Neutrophil (primary cell): ENCODE results near the gene LDLRAD4.

Experiments used
- H3K27ac ChIP-seq: fragments of 200-600 bp; sonication (generic); 2 replicates; pipeline ENCODE4 v1.5.1; 2016; ENCODE audit warnings: mild to moderate bottlenecking, moderate library complexity
- H3K27me3 ChIP-seq: fragments of 200-600 bp; sonication (generic); 2 replicates; pipeline ENCODE4 v1.6.0; 2016; ENCODE audit warnings: mild to moderate bottlenecking
- H3K36me3 ChIP-seq: fragments of 200-600 bp; sonication (generic); 2 replicates; pipeline ENCODE4 v1.5.1; 2017
- H3K4me1 ChIP-seq, 2 experiments: fragments of 200-600 bp in 1 of 2; sonication (generic) in 1 of 2; 1 replicate in 1 of 2; 2 replicates in 1 of 2; pipeline versions ENCODE4 v1.5.1 to v1.6.1; 2013 to 2016; ENCODE audit warnings: low read depth in 1 of 2, low read length in 1 of 2, mild to moderate bottlenecking in 1 of 2, moderate library complexity in 1 of 2; ENCODE audit not compliant: control insufficient read depth in 1 of 2, insufficient read depth in 1 of 2
- H3K4me3 ChIP-seq, 2 experiments: fragments of 200-600 bp in 1 of 2; sonication (generic) in 1 of 2; 1 replicate in 1 of 2; 2 replicates in 1 of 2; pipeline ENCODE4 v1.5.1; 2013 to 2016; ENCODE audit warnings: low read depth in 1 of 2, low read length in 1 of 2, mild to moderate bottlenecking in 1 of 2, moderate library complexity in 1 of 2
- H3K9me3 ChIP-seq: fragments of 200-600 bp; sonication (generic); 2 replicates; pipeline ENCODE4 v1.5.1; 2016
- TF ChIP-seq, protein P1 (sequence below): fragments of 200-600 bp; sonication (generic); IDR thresholded peaks from 2 replicates; pipeline ENCODE4 v1.5.1; 2016; ENCODE audit warnings: antibody characterized with exemption

Gene LDLRAD4

DNA sequence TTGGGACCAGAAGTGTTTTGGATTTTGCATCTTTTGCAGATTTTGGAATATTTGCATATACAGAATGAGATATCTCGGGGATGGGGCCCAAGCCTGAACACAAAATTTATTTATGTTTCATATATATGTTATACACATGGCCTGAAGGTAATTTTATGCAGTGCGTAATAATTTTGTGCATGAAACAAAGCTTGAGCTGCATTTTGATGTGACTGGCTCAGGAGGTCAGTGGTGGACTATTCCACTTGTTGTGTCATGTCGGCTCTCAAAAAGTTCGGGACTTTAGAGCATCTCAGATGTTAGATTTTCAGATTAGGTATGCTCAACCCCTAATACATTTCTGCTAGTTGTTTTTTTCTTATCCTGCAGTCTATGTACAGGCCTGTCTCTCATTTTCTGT lies 362.4 kb downstream of the LDLRAD4 start:
- peaks cover 3% of the 10 kb centered on the region for H3K27me3 ChIP-seq
- peaks cover 9 to 11% of the 10 kb centered on the region in 2 experiments for H3K4me1 ChIP-seq
- no peak overlapping the region for H3K27ac ChIP-seq
- no peak overlapping the region for H3K4me3 ChIP-seq
- no peaks in the 10 kb centered on the region for H3K9me3 ChIP-seq
- TF ChIP-seq, protein P1, sequence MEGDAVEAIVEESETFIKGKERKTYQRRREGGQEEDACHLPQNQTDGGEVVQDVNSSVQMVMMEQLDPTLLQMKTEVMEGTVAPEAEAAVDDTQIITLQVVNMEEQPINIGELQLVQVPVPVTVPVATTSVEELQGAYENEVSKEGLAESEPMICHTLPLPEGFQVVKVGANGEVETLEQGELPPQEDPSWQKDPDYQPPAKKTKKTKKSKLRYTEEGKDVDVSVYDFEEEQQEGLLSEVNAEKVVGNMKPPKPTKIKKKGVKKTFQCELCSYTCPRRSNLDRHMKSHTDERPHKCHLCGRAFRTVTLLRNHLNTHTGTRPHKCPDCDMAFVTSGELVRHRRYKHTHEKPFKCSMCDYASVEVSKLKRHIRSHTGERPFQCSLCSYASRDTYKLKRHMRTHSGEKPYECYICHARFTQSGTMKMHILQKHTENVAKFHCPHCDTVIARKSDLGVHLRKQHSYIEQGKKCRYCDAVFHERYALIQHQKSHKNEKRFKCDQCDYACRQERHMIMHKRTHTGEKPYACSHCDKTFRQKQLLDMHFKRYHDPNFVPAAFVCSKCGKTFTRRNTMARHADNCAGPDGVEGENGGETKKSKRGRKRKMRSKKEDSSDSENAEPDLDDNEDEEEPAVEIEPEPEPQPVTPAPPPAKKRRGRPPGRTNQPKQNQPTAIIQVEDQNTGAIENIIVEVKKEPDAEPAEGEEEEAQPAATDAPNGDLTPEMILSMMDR: no peak
- no peaks in the 10 kb centered on the region for H3K36me3 ChIP-seq

DNA sequence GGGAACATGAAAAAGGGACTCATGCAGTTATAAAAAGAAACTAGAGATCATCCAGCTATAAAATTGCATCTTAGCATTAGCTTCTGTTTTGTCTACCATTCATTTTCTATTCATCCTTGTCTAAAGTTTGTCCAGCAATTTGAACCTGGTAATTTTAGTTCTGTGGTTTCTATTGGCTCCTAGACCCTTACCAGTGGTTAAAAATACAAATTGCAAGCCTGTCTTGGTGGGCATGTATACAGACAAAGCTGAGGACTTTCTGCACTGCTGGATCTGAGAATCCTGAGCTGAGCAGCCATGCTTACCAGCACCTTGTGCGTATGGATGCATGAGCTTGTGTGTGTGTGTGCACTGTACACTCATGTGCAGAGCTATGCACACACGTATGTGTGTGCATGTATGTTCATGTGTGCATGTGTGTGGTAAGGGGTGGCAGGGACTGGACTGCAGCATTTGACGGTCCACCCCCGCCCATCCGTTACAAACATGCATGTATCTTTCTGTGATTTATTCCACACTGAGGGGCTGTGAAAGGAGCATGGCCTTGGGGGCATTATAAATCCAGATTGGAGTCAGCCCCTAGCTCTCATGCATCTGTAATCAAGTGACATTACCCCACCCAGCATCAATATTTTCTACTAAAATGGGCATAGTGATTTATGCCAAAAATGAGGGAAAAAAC lies 363.1 kb downstream of the LDLRAD4 start:
- TF ChIP-seq, protein P1: no peak
- H3K4me1 ChIP-seq: peaks cover 9 to 11% of the 10 kb centered on the region in 2 experiments
- no peak overlapping the region for H3K4me3 ChIP-seq
- H3K27ac ChIP-seq: no peak overlapping the region
- H3K27me3 ChIP-seq: peaks cover 3% of the 10 kb centered on the region
- no peaks in the 10 kb centered on the region for H3K36me3 ChIP-seq
- H3K9me3 ChIP-seq: no peaks in the 10 kb centered on the region

DNA sequence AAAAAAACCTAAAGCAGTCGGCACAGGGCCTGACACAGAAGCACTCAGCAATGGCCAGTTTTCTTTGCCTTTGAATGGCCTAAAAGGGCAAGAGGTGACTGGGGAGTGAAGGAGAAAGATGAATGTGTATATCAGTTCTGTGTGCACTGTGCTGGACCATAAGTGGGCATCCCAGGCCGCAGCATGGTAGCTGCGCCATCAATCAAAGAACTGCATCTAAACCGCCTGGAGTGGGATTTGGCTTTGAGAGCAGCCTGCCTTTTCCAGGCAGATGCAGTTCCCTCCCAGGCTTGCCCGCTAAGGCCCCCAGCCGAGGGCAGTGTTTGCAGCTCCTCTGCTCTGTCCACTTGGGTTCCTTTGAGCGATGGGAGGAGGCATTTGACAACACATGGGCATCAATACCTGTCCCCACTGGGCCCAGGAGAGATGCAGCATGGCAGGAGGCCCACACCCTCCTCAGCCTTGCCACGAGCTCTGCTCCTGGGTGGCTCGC lies 363.7 kb downstream of the LDLRAD4 start:
- TF ChIP-seq, protein P1: no peak
- no peak overlapping the region for H3K4me3 ChIP-seq
- H3K9me3 ChIP-seq: no peaks in the 10 kb centered on the region
- H3K36me3 ChIP-seq: no peaks in the 10 kb centered on the region
- no peak overlapping the region for H3K27ac ChIP-seq
- no peaks in the 10 kb centered on the region for H3K27me3 ChIP-seq
- peaks cover 7 to 8% of the 10 kb centered on the region in 2 experiments for H3K4me1 ChIP-seq

DNA sequence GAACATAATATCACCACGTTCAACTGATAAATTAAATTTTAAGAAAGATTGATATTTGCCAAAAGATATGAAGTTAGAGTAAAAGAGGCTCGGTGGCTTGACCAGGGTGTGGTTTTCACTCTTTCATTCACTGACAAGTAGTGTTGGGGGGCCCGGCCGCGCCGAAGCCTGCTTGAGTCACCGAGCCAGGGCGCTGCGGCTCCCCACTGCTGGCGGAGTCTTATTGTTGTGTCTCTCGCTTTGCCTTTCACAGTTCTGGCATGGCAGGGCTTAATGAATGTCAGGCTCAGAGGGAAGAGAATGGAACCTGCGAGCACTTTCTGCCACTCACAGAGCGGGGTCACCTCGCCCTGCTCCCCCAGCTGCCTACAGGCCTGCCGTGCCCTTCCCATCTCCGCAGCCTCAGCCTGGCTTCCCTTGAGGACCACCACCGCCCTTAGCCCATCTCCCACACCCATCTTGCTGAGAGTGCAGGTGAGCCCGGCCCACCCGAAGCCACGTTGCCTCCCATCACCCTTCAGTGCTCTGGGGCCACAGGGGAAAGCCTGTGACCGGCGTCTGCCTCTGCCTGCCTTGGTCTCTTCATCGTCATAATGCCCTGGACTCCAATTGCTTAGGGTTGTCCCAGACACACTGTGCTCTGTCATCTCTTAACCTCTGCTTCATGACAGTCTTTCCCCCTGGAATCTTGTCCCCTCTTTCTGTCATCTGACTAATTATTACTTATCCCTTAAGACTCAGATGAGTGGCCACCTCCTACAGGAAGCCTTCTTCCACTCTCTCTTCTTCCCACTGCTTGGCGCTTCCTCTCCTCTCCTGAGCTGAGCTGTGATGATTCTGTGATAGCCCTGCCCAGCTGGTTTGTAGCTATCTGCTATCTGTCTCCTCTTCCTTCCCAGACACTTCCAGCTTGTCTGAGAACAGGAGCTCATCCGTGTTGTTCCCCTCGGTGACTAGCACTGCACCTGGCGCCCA lies 365.3 kb downstream of the LDLRAD4 start:
- Histone ChIP-seq H3K27ac (no peak overlapping the region), H3K9me3 (no peaks in the 10 kb centered on the region), H3K4me1 (peaks cover 4 to 6% of the 10 kb centered on the region in 2 experiments), H3K36me3 (no peaks in the 10 kb centered on the region), H3K27me3 (no peaks in the 10 kb centered on the region), H3K4me3 (no peak overlapping the region)
- TF ChIP-seq, protein P1: no peak

DNA sequence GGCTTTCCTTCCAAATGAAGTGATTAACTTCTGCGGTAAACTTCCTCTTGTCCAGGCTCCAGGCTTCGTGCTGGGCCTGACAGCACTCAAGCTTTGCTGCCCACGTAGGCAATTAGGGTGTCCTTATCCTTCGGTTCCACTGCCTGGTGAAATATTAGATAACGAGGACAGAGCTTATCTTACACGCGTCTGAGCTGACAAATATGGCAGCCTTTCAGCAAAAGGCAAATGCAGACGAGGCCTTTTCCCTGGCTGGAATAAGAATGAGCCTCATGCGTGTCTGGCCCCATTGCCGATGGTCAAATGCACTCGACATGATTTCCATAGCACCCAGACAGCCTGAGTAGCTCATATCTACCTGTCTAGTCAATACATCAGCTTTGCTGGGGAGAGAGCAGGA lies 366.3 kb downstream of the LDLRAD4 start:
- TF ChIP-seq, protein P1: no peak
- H3K36me3 ChIP-seq: no peaks in the 10 kb centered on the region
- H3K4me1 ChIP-seq: peaks cover 4 to 6% of the 10 kb centered on the region in 2 experiments
- no peaks in the 10 kb centered on the region for H3K9me3 ChIP-seq
- H3K27ac ChIP-seq: no peak overlapping the region
- H3K4me3 ChIP-seq: no peak overlapping the region
- H3K27me3 ChIP-seq: no peaks in the 10 kb centered on the region
